Heart left ventricle (tissue), 16 donors: ENCODE data around the gene RWDD1. TPM values are rescaled to one million over a fixed set of nuclear protein-coding genes. Genes with fewer than 3 reads are reported as not detected.

Source experiments
- ATAC-seq, 4 donors: fragments of 200-7000 bp; cut with Tn5 transposase; one replicate each; pipeline ENCODE4 v1.9.1; 2020 to 2022; ENCODE audit warnings: moderate library complexity in 4 of 4, mild to moderate bottlenecking in 3 of 4, moderate number of reproducible peaks in 1 of 4
- DNase-seq, 5 donors: peaks; one replicate each; pipeline ENCODE4 v3.0.0-alpha.2; 2020
- H3K27ac ChIP-seq, 12 donors: fragments of 200-600 bp; sonication (generic) in 4 of 12; one replicate each; pipeline versions ENCODE4 v1.5.0 to v1.8.0; 2016 to 2022; ENCODE audit warnings: mild to moderate bottlenecking in 2 of 12
- H3K27me3 ChIP-seq, 9 donors: fragments of 200-600 bp; sonication (generic) in 2 of 9; one replicate each; pipeline versions ENCODE4 v1.5.1 to v1.8.0; 2016 to 2022; ENCODE audit warnings: mild to moderate bottlenecking in 3 of 9
- H3K36me3 ChIP-seq, 9 donors: fragments of 200-600 bp; sonication (generic) in 2 of 9; one replicate each; pipeline versions ENCODE4 v1.5.0 to v1.8.0; 2018 to 2022; ENCODE audit warnings: mild to moderate bottlenecking in 2 of 9
- H3K4me1 ChIP-seq, 12 donors: fragments of 200-600 bp; sonication (generic) in 4 of 12; one replicate each; pipeline versions ENCODE4 v1.5.0 to v1.8.0; 2016 to 2022; ENCODE audit warnings: mild to moderate bottlenecking in 3 of 12
- H3K4me3 ChIP-seq, 12 donors: fragments of 200-600 bp; sonication (generic) in 4 of 12; one replicate each; pipeline versions ENCODE4 v1.5.0 to v1.8.0; 2017 to 2022; ENCODE audit warnings: mild to moderate bottlenecking in 9 of 12, moderate library complexity in 4 of 12
- H3K9me3 ChIP-seq, 12 donors: fragments of 200-600 bp; sonication (generic) in 4 of 12; one replicate each; pipeline versions ENCODE4 v1.5.0 to v1.8.0; 2016 to 2022; ENCODE audit warnings: mild to moderate bottlenecking in 1 of 12
- POLR2A ChIP-seq, 2 donors: fragments of 450-650 bp; IDR thresholded peaks; one replicate each; pipeline ENCODE4 v1.6.1; 2017; ENCODE audit warnings: antibody characterized with exemption in 2 of 2, mild to moderate bottlenecking in 2 of 2, moderate library complexity in 2 of 2
- WGBS, 4 donors: extraction: QIAGEN DNeasy Blood & Tissue Kit in 2 of 4; methylation state at CpG; one replicate each; pipeline versions ENCODE4 v1.1.5 to v1.1.7; 2013 to 2018; 5-methylcytosine and 5-hydroxymethylcytosine counted together
- intact Hi-C, 10 donors: fragments of 100-400 bp; cut with DNase I; formaldehyde crosslinking; loops; one replicate each; pipeline versions ENCODE4 v1.11.1 to v1.14.2; 2022
- long read RNA-seq, 3 donors: library from polyadenylated mRNA; unstranded; transcript quantifications; one replicate each; pipeline ENCODE4 v2.0.0, GENCODE V29; 2020 to 2021
- polyA plus RNA-seq, 2 donors: library from polyadenylated mRNA; stranded (reverse); fragments of 200-250 nt; gene quantifications; one replicate each; pipeline ENCODE4 v1.2.3, GENCODE V29; 2013
- total RNA-seq, 9 donors: library from RNA; depleted of rRNA in 2 of 9; stranded (reverse); fragments of >200 nt in 2 of 9; fragmentation: NEBNext Ultra II Directional in 3 of 9; extraction: Animal tissue kit (Norgen Biotek cat#: 25700) in 3 of 9; gene quantifications; one replicate each; pipeline versions ENCODE4 v1.1.0 to v1.2.4, GENCODE V29; 2016 to 2023
- TF ChIP-seq, protein P1 (sequence below), 12 donors: fragments of 200-600 bp; sonication (generic) in 4 of 12; IDR thresholded peaks; one replicate each; pipeline versions ENCODE4 v1.5.0 to v1.8.0; 2018 to 2022; ENCODE audit warnings: antibody characterized with exemption in 12 of 12, mild to moderate bottlenecking in 5 of 12
- donor health status: ischemic (EF 13 %, LVEDD 7.1; RV severe dilation, severe dysfunction).
- donor health status: healthy with polysubstance abuse.
- donor health status: DM: no; HTN: yes; CAD: no.
- donor health status: DM: no; HTN: no; CAD: no.
- donor health status: ischemic (EF 25% LVEDD 6.9; RV normal size, moderate dysfunction).
- donor health status: ischemic (EF 25% LVEDD 5.7; RV mildly dilated, moderate dysfunction).
- donor health status: healthy.
- donor health status: DM: yes; HTN: yes; CAD: no.
- donor health status: ischemic (EF 35%, LVEDD 5.7; RV mildly dilated, moderate dysfunction).
- donor health status: nonischemic (EF 11% LVEDD 7.7; RV severe dilation, severe dysfunction).
- donor health status: DM: yes; HTN: yes; CAD: no.
- donor health status: PGD.
- donor health status: ischemic (EF 29% LVEDD 5.4; RV normal size, mild dysfunction).
- donor health status: nonischemic (EF 23%, LVEDD 6.1; RV moderate dilation, normal function).

Gene RWDD1, protein sequence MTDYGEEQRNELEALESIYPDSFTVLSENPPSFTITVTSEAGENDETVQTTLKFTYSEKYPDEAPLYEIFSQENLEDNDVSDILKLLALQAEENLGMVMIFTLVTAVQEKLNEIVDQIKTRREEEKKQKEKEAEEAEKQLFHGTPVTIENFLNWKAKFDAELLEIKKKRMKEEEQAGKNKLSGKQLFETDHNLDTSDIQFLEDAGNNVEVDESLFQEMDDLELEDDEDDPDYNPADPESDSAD
- total RNA-seq = 10 to 100 TPM; 35.9 to 70.5 (median 48.8) TPM
- 100 to 1,000 TPM in 1 of 2 donors, 10 to 100 TPM in 1; 69.1 to 124 TPM for polyA plus RNA-seq
- long read RNA-seq, donor 1, full-length matches to known transcripts = 52 of 87 reads
- long read RNA-seq, donor 1, partial matches to known transcripts = 31 of 87 reads
- long read RNA-seq, donor 1, other reads (novel, unspliced or antisense) = 4 of 87 reads
- long read RNA-seq, donor 2, full-length matches to known transcripts = 28 of 50 reads
- long read RNA-seq, donor 2, partial matches to known transcripts = 19 of 50 reads
- long read RNA-seq, donor 2, other reads (novel, unspliced or antisense) = 3 of 50 reads
- long read RNA-seq, donor 3, full-length matches to known transcripts = 32 of 68 reads
- long read RNA-seq, donor 3, partial matches to known transcripts = 33 of 68 reads
- long read RNA-seq, donor 3, other reads (novel, unspliced or antisense) = 3 of 68 reads

DNA sequence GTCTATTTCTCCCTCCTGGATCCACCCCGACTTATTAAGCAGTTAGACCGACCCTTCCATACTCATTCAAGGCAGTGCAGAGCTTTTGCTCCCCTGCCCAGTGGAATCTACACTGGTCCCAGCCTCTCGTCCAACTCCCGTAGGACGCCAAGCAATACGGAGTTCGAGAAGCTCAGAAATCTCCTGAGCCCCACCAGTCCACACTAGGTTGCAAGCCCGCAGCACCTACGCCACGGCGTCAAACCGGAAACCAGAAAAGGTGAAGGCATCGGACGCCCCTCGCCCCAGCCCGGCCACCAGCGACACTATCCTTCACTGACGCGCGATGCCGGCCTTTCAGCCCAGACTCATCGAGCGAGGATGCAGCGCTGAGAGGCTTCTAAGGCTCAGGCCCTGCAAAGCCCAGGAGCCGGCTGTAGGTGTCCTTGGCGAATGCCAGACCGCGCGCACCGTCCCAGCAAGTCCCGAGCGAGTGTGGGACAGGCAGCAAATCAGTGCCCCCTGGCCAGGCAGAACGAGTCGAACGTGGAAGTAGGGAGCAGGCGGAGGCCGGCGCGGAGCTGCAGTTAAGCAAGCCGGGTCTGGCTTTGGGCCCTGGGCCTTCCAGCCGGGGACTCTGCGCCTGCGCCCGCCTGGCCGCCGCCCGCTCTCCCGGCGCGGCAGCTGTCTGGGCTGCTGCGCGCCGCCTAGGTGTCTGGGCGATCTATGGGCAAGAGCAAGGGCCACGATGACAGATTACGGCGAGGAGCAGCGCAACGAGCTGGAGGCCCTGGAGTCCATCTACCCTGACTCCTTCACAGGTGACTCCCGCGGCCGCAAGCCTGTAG, at the start of gene RWDD1:
RWDD1 (plus strand) TSS at position 649 of the 827 bp plus-strand sequence; CDS start at position 728, 79 bp downstream.
- no peaks in the 10 kb centered on the region for H3K9me3 ChIP-seq
- peaks cover 0 to 21% (median 12%) of the 10 kb centered on the region in 9 donors for H3K36me3 ChIP-seq
- intact Hi-C loops = loop anchor here in 2 of 10 donors (5.0 kb wide), 2 partner anchors 34 to 294 kb away; partner anchors contain the start of gene TSPYL1 (in 1 of the 2)
- 0% methylated on average over 25 to 62 of the region's 62 CpGs for WGBS, 4 donors
- H3K4me3 ChIP-seq = peak within 1 kb of the TSS; percentile 65 to 97 (median 80)
- H3K27me3 ChIP-seq = no peaks in the 10 kb centered on the region
- DNase-seq (peak; percentile 99 to 100 (median 100)), ATAC-seq (peak; percentile 97 to 99 (median 99))
- H3K27ac ChIP-seq = peak within 1 kb of the TSS; percentile 73 to 96 (median 90)
- H3K4me1 ChIP-seq = peaks cover 3 to 43% (median 29%) of the 10 kb centered on the region in 12 donors
- TF ChIP-seq POLR2A (IDR thresholded peaks at IDR 0.05) = peak; percentile 15 to 84
- TF ChIP-seq, protein P1, sequence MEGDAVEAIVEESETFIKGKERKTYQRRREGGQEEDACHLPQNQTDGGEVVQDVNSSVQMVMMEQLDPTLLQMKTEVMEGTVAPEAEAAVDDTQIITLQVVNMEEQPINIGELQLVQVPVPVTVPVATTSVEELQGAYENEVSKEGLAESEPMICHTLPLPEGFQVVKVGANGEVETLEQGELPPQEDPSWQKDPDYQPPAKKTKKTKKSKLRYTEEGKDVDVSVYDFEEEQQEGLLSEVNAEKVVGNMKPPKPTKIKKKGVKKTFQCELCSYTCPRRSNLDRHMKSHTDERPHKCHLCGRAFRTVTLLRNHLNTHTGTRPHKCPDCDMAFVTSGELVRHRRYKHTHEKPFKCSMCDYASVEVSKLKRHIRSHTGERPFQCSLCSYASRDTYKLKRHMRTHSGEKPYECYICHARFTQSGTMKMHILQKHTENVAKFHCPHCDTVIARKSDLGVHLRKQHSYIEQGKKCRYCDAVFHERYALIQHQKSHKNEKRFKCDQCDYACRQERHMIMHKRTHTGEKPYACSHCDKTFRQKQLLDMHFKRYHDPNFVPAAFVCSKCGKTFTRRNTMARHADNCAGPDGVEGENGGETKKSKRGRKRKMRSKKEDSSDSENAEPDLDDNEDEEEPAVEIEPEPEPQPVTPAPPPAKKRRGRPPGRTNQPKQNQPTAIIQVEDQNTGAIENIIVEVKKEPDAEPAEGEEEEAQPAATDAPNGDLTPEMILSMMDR (IDR thresholded peaks at IDR 0.05) = peak in 1 of 12 donors; percentile 25

DNA sequence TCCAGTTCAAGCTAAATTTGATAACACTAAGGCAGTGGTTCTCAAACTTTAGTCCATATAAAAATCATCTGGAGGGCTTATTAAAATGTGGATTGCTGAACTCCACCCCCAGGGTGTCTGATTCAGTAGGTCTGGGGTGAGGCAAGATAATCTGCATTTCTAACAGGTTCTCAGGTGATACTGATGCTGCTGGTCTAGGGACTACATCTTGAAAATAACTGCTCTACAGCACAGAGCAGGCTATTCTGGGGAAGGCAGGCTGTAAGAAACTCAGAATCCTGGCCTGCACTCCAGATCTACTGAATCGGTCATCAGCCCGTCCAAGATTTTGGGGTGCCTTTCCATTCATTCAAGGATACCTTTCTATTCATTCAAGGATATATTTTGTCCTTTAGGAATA, 48.4 kb upstream of the RWDD1 start:
- peaks cover 0 to 1% (median 0%) of the 10 kb centered on the region in 9 donors for H3K36me3 ChIP-seq
- TF ChIP-seq, protein P1 (IDR thresholded peaks at IDR 0.05) = no peak
- TF ChIP-seq POLR2A (IDR thresholded peaks at IDR 0.05) = no peak
- intact Hi-C loops = no loop called here
- WGBS, 4 donors = 88 to 93% (median 90%) methylated on average over 2 of the region's 2 CpGs
- H3K9me3 ChIP-seq = no peaks in the 10 kb centered on the region
- H3K27ac ChIP-seq = no peak overlapping the region
- H3K4me3 ChIP-seq = no peak overlapping the region
- peaks cover 0 to 18% (median 9%) of the 10 kb centered on the region in 12 donors for H3K4me1 ChIP-seq
- DNase-seq (no peak), ATAC-seq (no peak)
- no peaks in the 10 kb centered on the region for H3K27me3 ChIP-seq

DNA sequence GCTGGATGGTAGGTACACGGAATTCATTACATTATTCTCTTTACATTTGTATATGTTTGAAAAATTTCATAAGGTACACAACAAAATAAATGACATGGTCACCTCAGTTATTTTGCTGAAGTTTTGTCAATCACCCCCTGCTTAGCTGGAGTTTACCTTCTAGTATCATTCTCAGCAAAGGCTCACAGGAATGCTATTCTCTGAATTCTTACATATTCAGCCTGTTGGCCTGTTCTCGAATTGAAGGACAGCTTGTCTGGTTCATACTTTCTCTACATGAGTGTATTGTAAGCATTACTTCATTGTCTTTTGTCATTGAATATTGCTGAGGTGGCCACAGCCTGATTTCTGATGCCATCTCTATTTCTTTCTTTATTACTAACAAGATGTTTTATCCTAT, 47.1 kb upstream of the RWDD1 start:
- ATAC-seq = no peak
- WGBS, 4 donors = 76 to 93% (median 91%) methylated on average over 2 of the region's 2 CpGs

More for the DNA sequence above, 47.1 kb upstream of the RWDD1 start:
- H3K36me3 ChIP-seq = no peaks in the 10 kb centered on the region
- intact Hi-C loops = no loop called here
- H3K27ac ChIP-seq = no peak overlapping the region
- no peaks in the 10 kb centered on the region for H3K9me3 ChIP-seq
- no peaks in the 10 kb centered on the region for H3K27me3 ChIP-seq
- H3K4me3 ChIP-seq = no peak overlapping the region
- no peak for DNase-seq
- H3K4me1 ChIP-seq = peaks cover 0 to 27% (median 13%) of the 10 kb centered on the region in 12 donors
- TF ChIP-seq, protein P1 (IDR thresholded peaks at IDR 0.05) = no peak
- no peak for TF ChIP-seq POLR2A (IDR thresholded peaks at IDR 0.05)
